GM18502 (cell line): ENCODE measurements around the gene TMEM62.

Experiments used
- ATAC-seq: cut with Tn5 transposase; IDR thresholded peaks from one replicate; pipeline ENCODE4 v1.9.1; 2021; ENCODE audit warnings: mild to moderate bottlenecking; ENCODE audit not compliant: unreplicated experiment, poor library complexity

The TMEM62 gene

DNA sequence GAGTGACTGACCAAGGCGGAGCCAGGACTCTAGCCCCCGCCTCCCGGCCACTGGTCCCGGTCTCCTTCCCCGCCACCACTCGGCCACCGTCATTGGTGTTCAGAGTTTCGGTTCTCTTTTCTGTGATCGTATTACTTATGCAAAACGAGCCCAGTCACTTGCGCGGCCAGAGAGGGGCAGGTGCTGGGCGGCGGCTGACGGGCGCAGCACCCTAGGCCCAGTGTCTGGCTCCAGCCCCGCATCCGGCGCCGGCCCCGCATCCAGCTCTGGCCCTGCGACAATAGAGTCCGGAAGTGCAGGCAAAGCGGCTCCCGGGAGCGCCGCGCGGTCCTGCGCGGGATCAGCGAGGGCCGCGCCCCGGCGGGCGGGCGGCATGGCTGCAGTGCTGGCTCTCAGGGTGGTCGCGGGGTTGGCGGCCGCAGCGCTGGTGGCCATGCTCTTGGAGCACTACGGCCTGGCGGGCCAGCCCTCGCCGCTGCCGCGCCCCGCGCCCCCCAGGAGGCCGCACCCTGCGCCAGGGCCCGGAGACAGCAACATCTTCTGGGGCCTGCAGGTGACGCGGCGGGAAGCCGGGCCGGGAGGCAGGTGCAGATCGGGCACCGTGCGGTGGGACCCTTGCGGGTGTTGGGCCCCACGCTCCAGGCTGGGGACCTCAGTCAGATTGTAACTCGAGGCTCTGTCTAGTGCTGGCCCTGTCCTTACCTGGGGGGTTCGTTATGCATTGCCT lies at the start of gene TMEM62:
Gene TMEM62, plus strand, starts transcription at position 157 of the 727 bp plus-strand sequence. Its CDS starts 217 bp downstream, at position 374.
- peak; percentile 92 for ATAC-seq

DNA sequence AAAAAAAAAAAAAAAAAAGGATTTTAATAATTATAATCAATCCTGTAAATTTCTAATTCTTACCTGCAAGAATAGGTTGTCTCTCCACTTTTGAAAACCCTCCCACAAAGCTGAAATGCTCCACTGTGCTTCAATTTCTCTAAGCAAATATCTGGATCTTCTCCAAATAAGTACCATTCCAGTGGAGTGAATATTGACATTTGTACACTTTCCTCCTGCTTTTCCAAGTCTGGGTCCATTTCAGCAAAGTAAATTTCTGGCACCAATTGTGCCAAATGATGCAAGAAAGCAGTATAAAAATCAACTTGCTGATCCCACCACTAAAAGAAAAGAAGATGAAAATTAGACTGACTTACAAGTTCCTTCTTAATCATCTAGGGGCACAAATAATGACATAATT lies 47.5 kb upstream of the TMEM62 start:
- no peak for ATAC-seq

DNA sequence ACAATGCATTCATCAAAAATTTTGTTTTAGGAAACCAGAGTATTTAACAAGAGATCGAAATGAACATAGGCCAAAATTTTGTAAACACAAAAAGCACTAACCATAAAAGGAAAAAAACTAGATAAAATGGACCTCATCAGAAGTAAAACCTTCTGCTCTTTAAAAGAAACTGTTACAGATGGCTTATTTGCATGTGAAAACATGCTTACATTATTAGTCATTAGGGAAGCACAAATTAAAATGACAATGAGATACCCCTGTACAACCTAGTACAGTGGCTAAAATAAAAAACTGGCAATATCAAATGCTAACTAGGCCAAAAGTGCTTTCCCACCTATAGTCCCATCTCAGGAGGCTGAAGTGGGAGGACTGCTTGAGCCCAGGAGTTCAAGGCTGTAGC lies 46.8 kb upstream of the TMEM62 start:
- ATAC-seq = peak; percentile 57

DNA sequence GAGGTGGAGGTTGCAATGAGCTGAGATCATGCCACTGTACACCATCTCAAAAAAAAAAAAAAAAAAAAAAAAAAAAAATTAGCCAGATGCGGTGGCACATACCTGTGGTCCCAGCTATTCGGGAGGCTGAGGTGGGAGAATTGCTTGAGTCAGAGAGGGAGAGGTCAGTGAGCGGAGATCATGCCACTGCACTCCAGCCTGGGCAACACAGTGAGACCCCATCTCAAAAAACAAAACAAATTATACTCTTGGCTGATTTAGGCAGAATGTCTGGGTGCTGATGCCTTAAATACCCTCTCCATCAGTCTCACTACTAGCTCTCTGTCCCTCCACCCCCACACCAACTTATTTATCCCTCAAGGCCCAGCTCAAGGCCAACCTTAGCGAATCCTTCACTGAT lies 41.5 kb upstream of the TMEM62 start:
- ATAC-seq = no peak

DNA sequence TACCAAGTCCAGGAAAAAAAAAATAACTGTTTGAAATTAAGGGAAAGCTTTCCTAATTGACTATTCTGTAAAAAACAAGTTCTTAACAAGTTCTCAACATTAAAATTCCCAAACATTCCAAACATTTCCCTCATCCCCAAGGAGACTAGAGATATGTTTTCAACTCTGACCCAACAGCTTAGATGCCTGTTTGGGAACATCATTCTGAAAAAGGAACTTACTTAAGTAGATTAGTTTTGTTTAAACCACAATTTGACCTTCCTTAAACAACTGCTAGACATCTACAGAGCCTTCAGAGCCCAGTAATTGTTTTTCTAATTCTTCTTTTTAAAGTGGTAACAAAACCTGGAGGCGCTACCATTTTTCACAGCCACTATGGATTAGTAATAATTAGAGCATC lies 40.4 kb upstream of the TMEM62 start:
- no peak for ATAC-seq

DNA sequence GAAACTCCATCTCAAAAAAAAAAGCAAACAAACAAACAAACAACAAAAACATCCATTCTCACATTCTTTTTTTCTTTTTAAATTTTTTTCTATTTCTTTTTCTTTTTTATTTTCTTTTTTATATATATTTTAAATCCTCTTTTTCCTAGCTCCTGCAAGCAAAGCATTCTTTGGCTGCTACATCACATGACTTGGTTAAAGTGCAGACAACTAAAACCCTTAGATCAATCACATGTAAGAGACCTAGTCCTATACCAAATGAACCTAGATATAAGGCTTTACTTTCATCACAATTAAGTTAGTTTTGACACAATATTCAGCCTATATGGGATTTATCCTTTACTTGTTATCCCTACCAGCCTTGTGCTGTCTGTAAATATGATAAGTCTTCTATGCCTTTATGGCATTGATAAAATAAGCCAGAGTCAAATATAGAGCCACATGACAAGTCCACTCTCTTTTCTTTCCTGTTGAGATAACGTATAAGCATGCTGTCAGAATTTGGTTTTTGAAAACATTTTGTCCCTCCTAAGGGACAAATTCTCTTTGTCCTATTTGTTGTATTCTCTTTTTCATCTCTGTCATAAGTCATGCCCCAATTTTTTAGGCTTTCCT lies 38.9 kb upstream of the TMEM62 start:
- ATAC-seq = no peak

DNA sequence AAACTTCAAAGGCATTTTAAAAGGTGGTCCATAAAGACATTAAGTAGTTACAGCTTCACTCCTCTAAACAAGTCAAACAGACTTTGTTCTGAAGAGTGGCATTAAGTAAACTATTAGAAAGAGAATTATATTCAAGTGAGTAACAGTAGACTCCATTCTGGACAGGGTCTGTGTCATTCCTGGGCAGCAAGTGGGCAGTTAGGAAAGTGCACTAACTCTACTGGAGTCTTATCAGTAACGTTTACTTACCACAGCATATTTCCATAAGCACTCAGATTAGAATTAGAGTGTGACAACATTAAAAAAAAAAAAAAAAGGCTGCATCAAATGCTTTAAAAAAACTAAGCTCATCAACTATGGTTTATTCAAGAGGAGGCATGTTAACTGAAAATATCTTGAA lies 38.1 kb upstream of the TMEM62 start:
- no peak for ATAC-seq

DNA sequence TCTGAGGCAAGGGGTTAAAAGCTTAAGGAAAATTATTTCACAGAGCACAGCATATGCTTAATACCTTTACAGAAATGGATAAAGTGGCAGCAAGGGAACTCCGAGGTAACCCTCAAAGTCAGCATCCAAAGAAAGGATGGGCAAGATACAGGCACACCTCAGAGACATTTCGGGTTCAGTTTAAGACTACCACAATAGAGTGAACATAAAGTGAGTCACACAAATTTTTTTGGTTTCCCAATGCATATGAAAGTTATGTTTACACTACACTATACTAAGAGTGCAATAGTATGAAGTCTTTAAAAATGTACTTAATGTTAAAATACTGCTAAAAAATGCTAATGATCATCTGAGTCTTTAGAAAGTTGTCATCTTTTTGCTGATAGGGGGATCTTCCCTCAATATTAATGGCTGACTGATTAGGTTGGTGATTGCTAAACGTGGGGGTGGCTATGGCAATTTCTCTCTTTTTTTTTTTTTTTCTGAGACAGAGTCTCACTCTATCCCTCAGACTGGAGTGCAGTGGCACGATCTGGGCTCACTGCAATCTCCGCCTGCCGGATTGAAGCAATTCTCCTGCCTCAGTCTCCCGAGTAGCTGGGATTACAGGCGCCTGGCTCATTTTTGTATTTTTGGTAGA lies 37.6 kb upstream of the TMEM62 start:
- ATAC-seq = no peak

DNA sequence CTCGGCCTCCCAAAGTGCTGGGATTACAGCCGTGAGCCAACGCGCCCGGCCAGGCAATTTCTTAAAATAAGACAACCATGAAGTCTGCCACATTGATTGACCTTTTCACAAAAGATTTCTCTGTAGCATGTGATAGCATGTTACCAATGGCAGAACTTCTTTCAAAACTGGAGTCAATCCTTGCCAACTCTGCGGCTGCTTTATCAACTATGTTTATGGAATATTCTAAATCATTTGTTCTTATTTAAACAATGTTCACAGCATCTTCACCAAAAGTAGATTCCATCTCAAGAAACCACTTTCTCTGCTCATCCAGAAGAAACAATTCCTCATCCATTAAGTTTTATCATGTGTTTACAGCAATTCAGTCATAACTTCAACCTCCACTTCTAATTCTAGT lies 37.0 kb upstream of the TMEM62 start:
- ATAC-seq = no peak

DNA sequence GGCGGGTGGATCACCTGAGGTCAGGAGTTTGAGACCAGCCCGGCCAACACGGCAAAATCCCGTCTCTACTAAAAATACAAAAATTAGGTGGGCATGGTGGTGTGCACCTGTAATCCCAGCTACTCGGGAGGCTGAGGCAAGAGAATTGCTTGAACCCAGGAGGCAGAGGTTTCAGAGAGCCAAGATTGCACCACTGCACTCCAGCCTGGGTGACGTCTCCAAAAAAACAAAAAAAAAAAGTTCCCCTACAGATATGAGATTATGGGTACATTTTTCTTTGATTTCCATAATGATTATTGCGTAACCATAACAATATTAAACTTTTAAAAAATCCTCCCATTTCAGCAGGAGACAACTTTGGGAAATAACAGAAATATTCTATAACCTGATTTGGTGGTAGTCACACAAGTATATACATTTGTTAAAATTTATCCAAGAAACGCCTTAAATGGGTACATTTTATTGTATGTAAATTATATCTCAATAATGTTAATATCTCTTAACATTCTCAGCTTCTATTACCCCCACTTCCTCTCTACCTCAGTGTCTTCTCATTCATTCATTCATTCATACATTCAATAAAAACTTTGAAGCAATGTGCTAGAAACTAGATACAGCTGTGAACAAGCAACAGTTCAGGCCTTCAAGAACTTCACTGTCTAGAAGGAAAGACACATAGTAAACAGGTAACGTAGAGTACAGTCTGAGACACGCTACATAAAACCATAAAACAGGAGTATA lies 34.1 kb upstream of the TMEM62 start:
- no peak for ATAC-seq

DNA sequence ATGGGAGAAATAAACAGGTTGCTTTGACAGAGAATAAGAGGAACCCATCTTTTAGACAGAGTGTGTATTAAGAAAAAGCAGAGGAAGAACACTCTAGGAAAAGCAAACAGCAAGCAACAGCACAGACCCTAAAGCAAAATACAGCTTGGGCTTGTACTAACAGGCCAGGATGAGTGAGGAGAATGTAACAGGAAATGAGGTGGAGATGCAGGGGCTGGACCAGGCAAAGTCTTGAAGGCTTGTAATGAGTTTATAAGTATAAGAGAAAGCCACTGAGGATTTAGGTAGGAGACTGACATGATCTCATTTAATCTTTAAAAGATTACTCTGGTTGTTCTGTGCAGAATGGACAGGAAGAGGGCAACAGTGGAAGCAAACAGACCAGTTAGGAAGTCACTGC lies 32.4 kb upstream of the TMEM62 start:
- ATAC-seq = no peak

DNA sequence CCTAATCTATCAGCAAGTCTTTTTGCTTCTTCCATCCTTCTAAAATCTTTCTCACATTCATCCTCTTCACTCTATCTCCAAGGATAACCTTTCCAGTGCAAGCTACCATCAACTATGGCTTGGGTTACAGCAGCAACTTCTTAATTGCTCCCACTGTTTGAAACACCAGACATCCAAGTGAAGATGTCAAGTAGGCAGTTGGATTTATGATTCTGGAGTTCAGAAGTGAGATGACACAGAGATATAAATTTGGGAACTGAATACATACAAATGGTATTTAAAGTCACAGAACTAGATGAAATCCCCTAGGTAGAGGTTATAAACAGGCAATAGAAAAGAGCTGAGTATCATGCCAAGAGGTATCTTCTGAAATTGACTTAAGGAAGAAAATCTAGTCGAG lies 31.2 kb upstream of the TMEM62 start:
- ATAC-seq = no peak

DNA sequence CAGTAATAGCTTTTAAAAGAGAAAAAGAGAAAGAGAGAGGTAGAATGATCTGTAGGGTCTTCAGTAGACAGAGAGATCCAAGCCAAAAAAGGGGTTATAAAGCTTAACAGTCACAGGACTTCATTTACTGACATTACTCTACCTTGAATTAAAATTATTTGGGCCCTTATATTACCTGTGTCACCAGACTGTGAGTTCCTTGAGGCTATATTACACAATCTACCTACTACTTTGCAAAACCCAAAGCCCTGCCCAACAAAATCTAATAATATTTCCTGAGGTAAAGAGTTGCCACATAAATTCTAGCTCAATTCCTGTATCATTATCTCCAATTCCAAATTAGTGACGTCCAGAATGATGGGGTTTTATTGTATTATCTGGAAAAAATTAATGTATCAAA lies 29.5 kb upstream of the TMEM62 start:
- no peak for ATAC-seq

DNA sequence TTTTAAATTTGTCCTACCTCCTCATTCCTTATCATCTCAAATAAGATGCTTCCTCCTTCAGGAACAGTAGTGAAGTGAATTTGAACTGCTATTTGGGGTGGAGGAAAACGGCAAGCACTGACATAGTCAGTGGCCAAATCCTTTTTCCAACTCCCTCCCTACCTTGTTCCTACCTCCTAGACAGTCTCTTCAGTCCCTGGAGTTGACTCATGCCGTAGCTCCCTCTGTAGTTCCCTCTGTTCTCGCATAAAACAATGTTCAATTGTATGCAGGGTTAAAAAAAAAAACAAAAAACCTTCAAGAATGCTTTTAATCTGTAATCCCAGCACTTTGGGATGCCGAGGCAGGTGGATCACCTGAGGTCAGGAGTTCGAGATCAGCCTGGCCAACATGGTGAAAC lies 29.0 kb upstream of the TMEM62 start:
- ATAC-seq = no peak

DNA sequence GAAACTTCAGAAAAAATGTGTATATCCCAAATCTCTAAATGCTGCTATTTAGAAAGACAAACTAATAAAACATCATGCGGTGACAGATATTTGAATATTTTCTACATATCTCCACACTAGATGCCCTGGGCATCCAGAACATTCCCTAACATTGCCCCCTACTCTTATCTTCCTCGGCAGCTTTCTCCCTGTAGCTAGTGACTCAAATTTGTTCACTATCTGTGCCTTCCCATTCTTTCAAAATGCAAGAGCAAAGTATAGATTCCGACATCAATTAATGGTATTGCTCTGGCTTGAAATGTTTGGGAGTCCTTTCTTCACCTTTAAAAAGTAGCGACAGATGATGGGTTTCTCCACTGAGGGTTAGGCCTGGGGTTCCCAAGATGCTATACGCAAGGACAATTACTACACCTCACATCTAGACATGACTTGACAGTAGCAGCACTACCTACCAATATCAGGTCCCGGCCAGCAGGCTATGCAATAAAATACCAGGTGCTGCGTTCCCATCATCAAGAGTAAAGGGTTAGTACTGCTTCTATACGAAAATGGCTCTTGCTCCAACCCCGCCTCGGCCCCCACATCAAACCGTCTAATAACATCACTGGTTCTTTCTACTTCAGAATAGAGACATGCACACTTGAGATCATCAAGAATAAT lies 28.2 kb upstream of the TMEM62 start:
- peak; percentile 40 for ATAC-seq

DNA sequence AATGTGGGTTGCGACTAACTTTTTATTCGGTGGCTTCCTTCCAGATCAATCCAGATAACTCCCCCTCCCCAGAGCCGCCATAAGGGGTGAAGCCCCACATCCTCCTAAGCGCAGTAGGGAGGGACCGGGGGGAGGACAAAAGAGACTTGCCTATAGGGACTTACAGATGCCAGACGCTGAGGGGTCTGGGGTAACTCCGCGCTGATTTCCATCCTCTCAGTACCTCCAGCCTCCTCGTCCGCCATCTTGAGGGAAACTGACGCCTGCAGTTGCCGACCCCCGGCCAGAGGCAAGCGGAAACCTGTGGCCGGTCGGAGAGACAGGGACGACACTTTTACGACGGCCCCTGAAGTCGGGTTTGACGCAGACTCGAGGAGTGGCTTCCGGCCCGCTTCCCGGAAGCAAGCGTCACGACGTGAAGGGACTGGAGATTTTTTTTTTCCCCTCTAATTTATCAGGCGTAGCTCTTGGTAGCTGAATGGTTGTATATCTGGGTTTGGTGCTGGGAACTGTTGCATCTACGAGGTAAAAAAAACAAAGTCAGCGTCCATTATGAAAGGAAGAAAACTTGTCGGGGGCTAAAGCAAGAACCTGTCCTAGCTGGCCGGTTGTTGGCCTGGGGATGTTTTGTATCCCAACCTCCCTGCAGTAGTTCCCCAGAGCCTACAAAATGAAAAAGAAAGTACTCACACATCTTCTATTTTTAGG lies 27.5 kb upstream of the TMEM62 start, which contains the start of gene UBR1:
Gene UBR1, minus strand, starts transcription at position 261 of the 708 bp plus-strand sequence. Its CDS starts 16 bp downstream, at position 245.
- ATAC-seq = peak; percentile 81

DNA sequence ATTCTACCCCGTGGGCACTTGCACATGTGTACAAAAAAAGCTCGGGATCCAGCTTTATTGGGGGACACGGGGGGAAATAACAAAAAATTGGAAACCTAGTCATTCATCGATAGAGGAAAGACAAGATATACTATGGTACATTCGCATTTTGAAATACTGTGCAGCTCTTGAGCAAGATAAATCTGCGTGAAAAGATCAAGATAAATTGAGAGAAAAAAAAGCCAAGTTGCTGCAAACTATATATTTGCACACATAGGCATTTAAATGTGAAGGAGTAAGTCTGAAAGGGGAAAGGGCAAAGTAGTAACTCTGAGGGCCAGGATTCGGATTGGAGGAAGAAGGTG lies 26.9 kb upstream of the TMEM62 start:
- no peak for ATAC-seq

DNA sequence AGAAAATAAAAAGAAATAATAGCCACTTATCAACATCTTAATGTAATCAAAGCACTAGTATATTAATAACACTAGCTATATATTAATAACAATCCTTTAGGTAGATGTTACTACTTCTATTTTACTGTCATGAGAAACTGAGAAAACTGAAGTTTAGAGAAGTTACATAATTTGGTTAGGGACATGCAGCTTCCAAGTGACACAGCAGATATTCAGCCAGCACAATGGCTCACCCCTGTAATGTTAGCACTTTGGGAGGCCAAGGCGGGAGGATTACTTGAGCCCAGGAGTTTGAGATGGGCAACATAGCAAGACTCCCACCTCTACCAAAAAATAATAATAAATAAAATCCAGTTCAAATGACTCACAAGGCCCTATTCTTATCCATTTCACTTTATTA lies 25.6 kb upstream of the TMEM62 start:
- no peak for ATAC-seq

DNA sequence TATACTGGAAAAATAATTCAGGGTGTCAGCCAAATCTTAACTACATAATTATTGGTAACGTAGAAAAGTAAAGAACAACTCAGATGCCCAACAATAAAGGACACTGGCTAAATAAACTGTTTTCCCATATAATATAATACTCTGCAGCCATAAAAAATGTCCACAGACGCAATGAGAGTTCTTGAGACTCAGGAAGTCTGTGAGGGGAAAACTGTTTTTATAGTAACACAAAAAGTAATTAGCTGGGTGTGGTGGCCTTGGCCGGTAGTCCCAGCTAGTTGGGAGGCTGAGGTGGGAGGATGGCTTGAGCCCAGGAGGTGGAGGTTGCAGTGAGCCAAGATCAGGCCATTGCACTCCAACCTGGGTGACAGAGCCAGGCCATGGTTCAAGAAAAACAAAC lies 22.0 kb upstream of the TMEM62 start:
- ATAC-seq = no peak

DNA sequence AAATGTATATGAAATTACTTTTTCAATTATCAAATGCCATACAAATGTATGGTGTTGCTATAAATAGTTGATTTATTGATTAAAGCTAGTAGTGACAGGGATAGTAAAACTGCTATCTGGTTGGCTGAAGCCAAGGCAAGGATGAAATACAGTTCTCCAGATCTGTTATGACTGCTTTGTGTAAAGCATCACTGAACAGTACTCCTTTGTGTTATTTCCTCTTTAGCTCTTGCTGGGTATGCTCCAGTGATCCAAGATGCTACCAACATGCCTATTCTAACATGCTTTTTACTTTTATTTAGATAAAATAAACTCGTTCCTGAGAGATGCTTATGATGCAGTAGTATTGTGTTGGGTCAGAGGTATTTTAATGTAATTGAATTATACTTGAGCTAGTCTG lies 15.1 kb upstream of the TMEM62 start:
- no peak for ATAC-seq
